T-cell (primary cell): ENCODE results near the gene GAPVD1. TPM values are rescaled to one million over a fixed set of nuclear protein-coding genes. Genes with fewer than 3 reads are reported as not detected.
A peak's percentile ranks its signal among the peaks of the same experiment; 100 is the strongest.

ENCODE experiments used
- ATAC-seq, 4 experiments: fragments of 200-7000 bp in 3 of 4; fragments of 150-1000 bp in 1 of 4; cut with Tn5 transposase; replicated peaks in 1 of 4; 1 replicate in 3 of 4; 2 replicates in 1 of 4; pipeline ENCODE4 v1.10.0; 2021; ENCODE audit warnings: moderate library complexity in 3 of 4, mild to moderate bottlenecking in 2 of 4, moderate number of reproducible peaks in 1 of 4
- CTCF ChIA-PET, 2 donors: fragments of 300-600 bp; sonication (Branson Sonifier 250); formaldehyde crosslinking; loops; one replicate each; lab custom pipeline; 2022; ENCODE audit warnings: antibody characterized with exemption in 2 of 2; lab: Charles Lee
- POLR2A ChIA-PET, 2 donors: fragments of 300-600 bp; sonication (Branson Sonifier 250); formaldehyde crosslinking; loops; one replicate each; lab custom pipeline; 2022; ENCODE audit warnings: antibody characterized with exemption in 2 of 2; lab: Charles Lee
- DNase-seq, 35 experiments: peaks; one replicate each; pipeline versions ENCODE4 v3.0.0 to v3.0.0-alpha.2; 2013 to 2023
- H3K27ac ChIP-seq: one replicate; pipeline ENCODE4 v1.5.1; 2013; ENCODE audit warnings: low read length
- H3K27me3 ChIP-seq, 2 experiments: replicated peaks in 1 of 2; 1 replicate in 1 of 2; 2 replicates in 1 of 2; pipeline versions ENCODE4 v1.6.1 to v1.7.0; 2013; ENCODE audit warnings: low read length in 1 of 2, mixed read lengths in 1 of 2; ENCODE audit not compliant: control insufficient read depth in 2 of 2, insufficient read depth in 2 of 2; ENCODE audit errors: extremely low read depth in 1 of 2
- H3K36me3 ChIP-seq, 2 donors: 1 replicate in 1 of 2; 2 replicates in 1 of 2; pipeline versions ENCODE4 v1.6.1 to v1.7.0; 2013; ENCODE audit warnings: low read length in 1 of 2; ENCODE audit not compliant: control insufficient read depth in 2 of 2, insufficient read depth in 1 of 2; ENCODE audit errors: extremely low read depth in 1 of 2
- H3K4me1 ChIP-seq, 2 experiments: 1 replicate in 1 of 2; 2 replicates in 1 of 2; pipeline versions ENCODE4 v1.6.1 to v1.7.0; 2013; ENCODE audit warnings: low read length in 2 of 2, mixed read lengths in 1 of 2; ENCODE audit not compliant: insufficient read depth in 2 of 2, control insufficient read depth in 1 of 2; ENCODE audit errors: extremely low read depth in 1 of 2
- H3K4me3 ChIP-seq, 2 donors: 1 replicate in 1 of 2; 2 replicates in 1 of 2; pipeline versions ENCODE4 v1.5.1 to v1.7.0; 2013; ENCODE audit warnings: mild to moderate bottlenecking in 2 of 2, low read length in 1 of 2, moderate library complexity in 1 of 2; ENCODE audit not compliant: control insufficient read depth in 1 of 2; ENCODE audit errors: extremely low read depth in 1 of 2
- H3K9me3 ChIP-seq: 2 replicates; pipeline ENCODE4 v1.7.0; 2013
- H3K27ac Mint-ChIP-seq, 2 donors: one replicate each; pipeline ENCODE4 v1.8.0; 2020 to 2021; ENCODE audit warnings: mild to moderate bottlenecking in 2 of 2, mixed read lengths in 2 of 2
- H3K27me3 Mint-ChIP-seq, 2 donors: one replicate each; pipeline ENCODE4 v1.8.0; 2021 to 2022; ENCODE audit warnings: mixed read lengths in 2 of 2
- H3K36me3 Mint-ChIP-seq: one replicate; pipeline ENCODE4 v1.8.0; 2021; ENCODE audit warnings: mixed read lengths
- H3K4me1 Mint-ChIP-seq, 3 donors: one replicate each; pipeline ENCODE4 v1.8.0; 2020 to 2022; ENCODE audit warnings: mixed read lengths in 3 of 3, mild to moderate bottlenecking in 1 of 3
- H3K4me3 Mint-ChIP-seq, 3 donors: one replicate each; pipeline ENCODE4 v1.8.0; 2020 to 2022; ENCODE audit warnings: mild to moderate bottlenecking in 3 of 3, mixed read lengths in 3 of 3, moderate library complexity in 3 of 3
- H3K9me3 Mint-ChIP-seq, 3 donors: one replicate each; pipeline ENCODE4 v1.8.0; 2020 to 2022; ENCODE audit warnings: mixed read lengths in 3 of 3
- WGBS: methylation state at CpG from one replicate; pipeline ENCODE4 v1.1.5; 2013; ENCODE audit warnings: missing lambda C conversion rate; ENCODE audit not compliant: insufficient coverage; 5-methylcytosine and 5-hydroxymethylcytosine counted together
- total RNA-seq, 35 experiments: library from RNA in 6 of 35; stranded (reverse) in 6 of 35; fragments of 120-200 nt in 1 of 35; gene quantifications; one replicate each; pipeline versions ENCODE4 v1.2.1 to v1.2.4 and lab custom pipeline; 2013 to 2026

Gene GAPVD1
- total RNA-seq, 5 donors from 2014 or later (not counting 1 experiment from before 2014, with no cell fraction given), result 54.6 to 71.2 (median 57.4) TPM

GRCh38 chr9:125246261-125246667 is 15.4 kb upstream of the GAPVD1 start:
- Histone ChIP-seq H3K36me3 (no peaks in the 10 kb centered on the region), H3K27ac (no peak overlapping the region), H3K27me3 (no peaks in the 10 kb centered on the region), H3K9me3 (no peaks in the 10 kb centered on the region), H3K4me3 (no peak overlapping the region), H3K4me1 (peaks cover 0 to 5% of the 10 kb centered on the region in 2 experiments)
- Mint-ChIP-seq H3K9me3 (no peaks in the 10 kb centered on the region), H3K27me3 (no peaks in the 10 kb centered on the region), H3K36me3 (no peaks in the 10 kb centered on the region), H3K4me1 (peaks cover 7 to 12% (median 8%) of the 10 kb centered on the region in 3 donors), H3K27ac (no peak overlapping the region), H3K4me3 (no peak overlapping the region)
- CTCF ChIA-PET, result no interaction called here
- ATAC-seq, result no peak
- POLR2A ChIA-PET, result no interaction called here
- WGBS, result 96% methylated on average over 2 of the region's 6 CpGs
- DNase-seq, result no peak

DNA sequence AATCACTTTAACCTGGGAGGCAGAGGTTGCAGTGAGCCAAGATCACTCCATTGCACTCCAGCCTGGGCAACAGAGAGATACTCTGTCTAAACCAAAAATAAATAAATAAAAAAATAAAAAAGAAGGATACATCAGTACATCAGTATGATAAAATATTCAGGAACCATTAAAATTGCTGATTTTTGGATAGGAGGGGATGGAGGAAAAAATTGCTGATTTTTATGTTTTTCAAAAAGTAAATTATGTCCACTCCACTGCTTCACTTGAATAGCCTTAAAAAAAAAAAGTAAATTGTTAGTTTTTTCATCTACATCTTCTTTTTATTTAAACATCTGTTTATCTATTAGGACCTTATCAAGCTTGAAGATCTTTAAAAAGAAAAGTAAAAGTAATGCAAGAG is 7.4 kb upstream of the GAPVD1 start:
- DNase-seq (no peak), ATAC-seq (no peak)
- ChIA-PET POLR2A (no interaction called here), CTCF (no interaction called here)
- Mint-ChIP-seq H3K36me3 (no peaks in the 10 kb centered on the region), H3K27ac (no peak overlapping the region), H3K27me3 (no peaks in the 10 kb centered on the region), H3K4me1 (no peaks in the 10 kb centered on the region), H3K4me3 (no peak overlapping the region), H3K9me3 (no peaks in the 10 kb centered on the region)
- Histone ChIP-seq H3K9me3 (no peaks in the 10 kb centered on the region), H3K4me1 (no peaks in the 10 kb centered on the region), H3K4me3 (no peak overlapping the region), H3K27ac (no peak overlapping the region), H3K27me3 (no peaks in the 10 kb centered on the region), H3K36me3 (no peaks in the 10 kb centered on the region)

DNA sequence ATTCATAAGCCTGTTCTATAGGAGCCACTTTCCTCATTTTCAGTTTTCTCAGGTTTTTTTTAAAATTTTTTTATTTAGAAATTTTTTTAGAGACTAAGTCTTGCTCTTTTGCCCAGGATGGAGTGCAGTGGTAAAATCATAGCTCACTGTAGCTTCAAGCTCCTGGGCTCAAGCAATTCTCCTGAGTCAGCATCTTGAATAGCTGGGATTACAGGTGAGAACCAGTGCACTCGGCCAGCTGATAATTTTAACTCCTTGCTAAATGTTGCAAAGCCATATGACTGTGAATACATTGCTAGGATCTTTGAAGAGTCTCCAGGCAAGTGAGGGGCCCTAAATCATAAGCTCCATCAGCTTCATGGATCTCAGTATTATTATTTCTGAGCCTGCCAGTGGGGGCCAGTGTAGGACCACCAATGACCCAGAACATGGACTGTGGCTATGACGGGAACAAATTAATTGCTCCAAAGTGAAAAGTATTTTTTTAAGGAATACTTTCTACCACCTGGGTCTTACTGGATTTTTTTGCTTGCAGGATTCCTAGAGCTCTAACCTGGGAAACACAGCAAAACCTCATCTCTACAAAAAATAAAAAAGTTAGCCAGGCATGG is 5.7 kb upstream of the GAPVD1 start:
- Histone ChIP-seq H3K9me3 (no peaks in the 10 kb centered on the region), H3K36me3 (no peaks in the 10 kb centered on the region), H3K4me1 (no peaks in the 10 kb centered on the region), H3K4me3 (no peak overlapping the region), H3K27me3 (no peaks in the 10 kb centered on the region), H3K27ac (no peak overlapping the region)
- Mint-ChIP-seq H3K4me1 (peaks cover 0 to 5% (median 2%) of the 10 kb centered on the region in 3 donors), H3K27me3 (no peaks in the 10 kb centered on the region), H3K27ac (no peak overlapping the region), H3K36me3 (no peaks in the 10 kb centered on the region), H3K4me3 (no peak overlapping the region), H3K9me3 (no peaks in the 10 kb centered on the region)
- CTCF ChIA-PET, result interaction anchor here in 1 of 2 donors (1.2 kb wide), 3 partner anchors 18 to 106 kb away, joined by 3 to 6 read pairs (median 3); no protein-coding TSS in a partner anchor
- WGBS, result 100% methylated on average over 1 of the region's 2 CpGs
- POLR2A ChIA-PET, result interaction anchor here (0.6 to 0.7 kb wide), 3 partner anchors 11 to 19 kb away, joined by 3 to 9 read pairs (median 4); no protein-coding TSS in a partner anchor
- no peak for ATAC-seq
- peak in 1 of 35 experiments; percentile 4 for DNase-seq

GRCh38 chr9:125258160-125258785 is 3.4 kb upstream of the GAPVD1 start:
- DNase-seq (no peak), ATAC-seq (no peak)
- H3K27ac ChIP-seq, result no peak overlapping the region
- H3K9me3 ChIP-seq, result no peaks in the 10 kb centered on the region
- Mint-ChIP-seq H3K4me1 (peaks cover 11 to 19% (median 16%) of the 10 kb centered on the region in 3 donors), H3K4me3 (no peak overlapping the region), H3K36me3 (peaks cover 4% of the 10 kb centered on the region), H3K27ac (no peak overlapping the region), H3K27me3 (no peaks in the 10 kb centered on the region), H3K9me3 (no peaks in the 10 kb centered on the region)
- ChIA-PET CTCF (interaction anchor here in 1 of 2 donors (0.7 kb wide), 1 partner anchor 49 kb away, joined by 3 read pairs; no protein-coding TSS in a partner anchor), POLR2A (no interaction called here)
- 97% methylated on average over 4 of the region's 6 CpGs for WGBS
- H3K27me3 ChIP-seq, result no peaks in the 10 kb centered on the region
- H3K4me3 ChIP-seq, result no peak overlapping the region
- H3K36me3 ChIP-seq, result no peaks in the 10 kb centered on the region
- H3K4me1 ChIP-seq, result peaks cover 8 to 16% of the 10 kb centered on the region in 2 experiments

DNA sequence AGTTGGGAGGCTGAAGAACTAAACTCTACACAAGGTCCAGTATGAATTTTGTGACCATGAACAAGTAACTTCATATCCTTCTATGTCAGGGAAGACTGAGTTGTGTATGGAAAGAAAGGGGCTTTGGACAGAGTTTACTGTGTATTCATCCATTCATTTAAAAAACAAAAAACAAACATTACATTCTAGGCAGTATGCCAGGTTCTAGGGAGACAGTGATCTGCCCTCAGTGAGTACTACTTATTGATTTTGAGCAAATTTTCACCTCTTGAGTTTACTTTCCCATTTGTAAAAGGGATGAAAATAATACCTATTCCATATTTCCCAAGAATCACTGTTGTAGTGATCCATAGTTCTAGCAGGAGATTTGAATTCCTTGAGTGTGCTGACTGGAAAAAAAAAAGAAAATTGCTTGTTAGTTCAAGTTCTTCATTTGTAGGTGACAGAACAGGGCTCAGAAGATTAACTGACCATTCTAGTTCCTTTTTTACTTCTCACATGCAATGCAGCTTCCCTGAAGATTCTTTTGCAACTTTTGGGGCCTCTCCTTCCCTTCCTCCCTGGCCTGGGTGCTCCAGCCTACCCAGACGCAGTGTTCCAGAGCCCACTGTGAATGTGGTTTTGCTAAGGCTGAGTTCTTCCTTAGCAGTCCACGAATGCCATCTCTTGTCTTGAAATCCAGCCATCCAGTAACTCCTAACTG is 2.6 kb upstream of the GAPVD1 start:
- no peak for DNase-seq
- Mint-ChIP-seq H3K36me3 (peaks cover 8% of the 10 kb centered on the region), H3K4me3 (no peak overlapping the region), H3K9me3 (no peaks in the 10 kb centered on the region), H3K27me3 (no peaks in the 10 kb centered on the region), H3K4me1 (peaks cover 17 to 25% (median 22%) of the 10 kb centered on the region in 3 donors), H3K27ac (no peak overlapping the region)
- POLR2A ChIA-PET, result no interaction called here
- Histone ChIP-seq H3K27me3 (no peaks in the 10 kb centered on the region), H3K9me3 (no peaks in the 10 kb centered on the region), H3K36me3 (no peaks in the 10 kb centered on the region), H3K27ac (no peak overlapping the region), H3K4me3 (no peak overlapping the region), H3K4me1 (peaks cover 11 to 24% of the 10 kb centered on the region in 2 experiments)
- WGBS, result no CpG with 5 or more reads among the region's 2 CpGs
- CTCF ChIA-PET, result no interaction called here
- ATAC-seq, result no peak

GRCh38 chr9:125260561-125260960 is 1.1 kb upstream of the GAPVD1 start:
- no peak for ATAC-seq
- Mint-ChIP-seq H3K27ac (peak overlapping the region in 1 of 2 donors; percentile 89), H3K4me3 (peak overlapping the region; percentile 88 to 96 (median 96)), H3K27me3 (no peaks in the 10 kb centered on the region), H3K4me1 (peaks cover 29 to 39% (median 36%) of the 10 kb centered on the region in 3 donors), H3K9me3 (no peaks in the 10 kb centered on the region), H3K36me3 (peaks cover 8% of the 10 kb centered on the region)
- DNase-seq, result no peak
- Histone ChIP-seq H3K4me1 (peaks cover 19 to 33% of the 10 kb centered on the region in 2 experiments), H3K36me3 (no peaks in the 10 kb centered on the region), H3K4me3 (no peak overlapping the region), H3K27me3 (no peaks in the 10 kb centered on the region), H3K27ac (no peak overlapping the region), H3K9me3 (no peaks in the 10 kb centered on the region)
- ChIA-PET CTCF (interaction anchor here in 1 of 2 donors (1.1 kb wide), 1 partner anchor 19 kb away, joined by 5 read pairs; the partner anchor contains the start of gene HSPA5), POLR2A (interaction anchor here (0.6 kb wide), 2 partner anchors 19 to 54 kb away, joined by 4 read pairs; partner anchors contain the start of gene HSPA5 (in 1 of the 2))
